ENCODE results near the gene NRM.

- peak; percentile 4 for TF ChIP-seq CTCF (IDR thresholded peaks at IDR 0.05; ENCODE audit: insufficient read depth, low read length)
- TF ChIP-seq, protein P1, sequence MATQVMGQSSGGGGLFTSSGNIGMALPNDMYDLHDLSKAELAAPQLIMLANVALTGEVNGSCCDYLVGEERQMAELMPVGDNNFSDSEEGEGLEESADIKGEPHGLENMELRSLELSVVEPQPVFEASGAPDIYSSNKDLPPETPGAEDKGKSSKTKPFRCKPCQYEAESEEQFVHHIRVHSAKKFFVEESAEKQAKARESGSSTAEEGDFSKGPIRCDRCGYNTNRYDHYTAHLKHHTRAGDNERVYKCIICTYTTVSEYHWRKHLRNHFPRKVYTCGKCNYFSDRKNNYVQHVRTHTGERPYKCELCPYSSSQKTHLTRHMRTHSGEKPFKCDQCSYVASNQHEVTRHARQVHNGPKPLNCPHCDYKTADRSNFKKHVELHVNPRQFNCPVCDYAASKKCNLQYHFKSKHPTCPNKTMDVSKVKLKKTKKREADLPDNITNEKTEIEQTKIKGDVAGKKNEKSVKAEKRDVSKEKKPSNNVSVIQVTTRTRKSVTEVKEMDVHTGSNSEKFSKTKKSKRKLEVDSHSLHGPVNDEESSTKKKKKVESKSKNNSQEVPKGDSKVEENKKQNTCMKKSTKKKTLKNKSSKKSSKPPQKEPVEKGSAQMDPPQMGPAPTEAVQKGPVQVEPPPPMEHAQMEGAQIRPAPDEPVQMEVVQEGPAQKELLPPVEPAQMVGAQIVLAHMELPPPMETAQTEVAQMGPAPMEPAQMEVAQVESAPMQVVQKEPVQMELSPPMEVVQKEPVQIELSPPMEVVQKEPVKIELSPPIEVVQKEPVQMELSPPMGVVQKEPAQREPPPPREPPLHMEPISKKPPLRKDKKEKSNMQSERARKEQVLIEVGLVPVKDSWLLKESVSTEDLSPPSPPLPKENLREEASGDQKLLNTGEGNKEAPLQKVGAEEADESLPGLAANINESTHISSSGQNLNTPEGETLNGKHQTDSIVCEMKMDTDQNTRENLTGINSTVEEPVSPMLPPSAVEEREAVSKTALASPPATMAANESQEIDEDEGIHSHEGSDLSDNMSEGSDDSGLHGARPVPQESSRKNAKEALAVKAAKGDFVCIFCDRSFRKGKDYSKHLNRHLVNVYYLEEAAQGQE (IDR thresholded peaks at IDR 0.05; ENCODE audit: insufficient replicate concordance, low read depth): peak; percentile 49
Observed at GRCh38 chr6:30717129-30717844, 26.5 kb upstream of the NRM start, which contains the start of gene MDC1.
